Keratinocyte (primary cell): ENCODE measurements around the gene CSTB. TPM values are rescaled to one million over a fixed set of nuclear protein-coding genes. Genes with fewer than 3 reads are reported as not detected.

Source experiments
- DNase-seq: peaks from one replicate; pipeline ENCODE4 v3.0.0-alpha.2; 2011; ENCODE audit warnings: low read depth, missing footprints, low spot score
- FAIRE-seq: peaks from 2 replicates; lab custom pipeline; 2011; peaks lifted over from hg19 to GRCh38; lab: Jason Lieb, UNC
- H2AFZ ChIP-seq: 2 replicates; pipeline ENCODE4 v1.6.0; 2012; ENCODE audit warnings: low read length, control low read depth, inconsistent platforms; ENCODE audit not compliant: control insufficient read depth
- H3K27ac ChIP-seq: 2 replicates; pipeline ENCODE4 v1.5.1; 2011; ENCODE audit warnings: low read length; ENCODE audit not compliant: control insufficient read depth, insufficient read depth
- H3K27me3 ChIP-seq: 3 replicates; pipeline ENCODE4 v1.6.0; 2011; ENCODE audit warnings: low read length; ENCODE audit not compliant: control insufficient read depth, insufficient read depth; ENCODE audit errors: extremely low read depth
- H3K36me3 ChIP-seq, 2 experiments: 2 replicates in 1 of 2; 3 replicates in 1 of 2; pipeline ENCODE4 v1.5.1; 2011; ENCODE audit warnings: low read length in 2 of 2, mild to moderate bottlenecking in 1 of 2; ENCODE audit not compliant: control insufficient read depth in 2 of 2, insufficient read depth in 2 of 2; ENCODE audit errors: extremely low read depth in 1 of 2
- H3K4me1 ChIP-seq: 3 replicates; pipeline ENCODE4 v1.5.1; 2011; ENCODE audit warnings: low read length; ENCODE audit not compliant: control insufficient read depth, insufficient read depth; ENCODE audit errors: extremely low read depth
- H3K4me2 ChIP-seq: 3 replicates; pipeline ENCODE4 v1.6.0; 2011; ENCODE audit warnings: low read depth, low read length; ENCODE audit not compliant: control insufficient read depth, insufficient read depth; ENCODE audit errors: extremely low read depth
- H3K4me3 ChIP-seq, 3 experiments: fragments of 200-600 bp in 1 of 3; sonication (generic) in 1 of 3; 2 replicates in 2 of 3; 3 replicates in 1 of 3; pipeline ENCODE4 v1.5.1; 2011 to 2016; ENCODE audit warnings: low read length in 3 of 3, mild to moderate bottlenecking in 3 of 3, control low read depth in 2 of 3, inconsistent platforms in 1 of 3, low read depth in 1 of 3, mixed read lengths in 1 of 3, mixed run types in 1 of 3, moderate library complexity in 1 of 3; ENCODE audit not compliant: control insufficient read depth in 2 of 3, insufficient read depth in 2 of 3; ENCODE audit errors: extremely low read depth in 1 of 3
- H3K79me2 ChIP-seq: 2 replicates; pipeline ENCODE4 v1.6.0; 2012; ENCODE audit warnings: low read length; ENCODE audit not compliant: control insufficient read depth, insufficient read depth
- H3K9ac ChIP-seq: 3 replicates; pipeline ENCODE4 v1.6.0; 2011; ENCODE audit warnings: low read length; ENCODE audit not compliant: control insufficient read depth, insufficient read depth; ENCODE audit errors: extremely low read depth
- H3K9me1 ChIP-seq: 3 replicates; pipeline ENCODE4 v1.6.0; 2011; ENCODE audit warnings: low read length; ENCODE audit not compliant: control insufficient read depth, insufficient read depth; ENCODE audit errors: extremely low read depth
- H3K9me3 ChIP-seq: 2 replicates; pipeline ENCODE4 v1.5.1; 2012; ENCODE audit warnings: low read depth, low read length; ENCODE audit not compliant: control insufficient read depth
- H4K20me1 ChIP-seq: 3 replicates; pipeline ENCODE4 v1.6.0; 2011; ENCODE audit warnings: low read length; ENCODE audit not compliant: control insufficient read depth, insufficient read depth; ENCODE audit errors: extremely low read depth
- CTCF ChIP-seq, 3 experiments: IDR thresholded peaks in 1 of 3; conservative IDR thresholded peaks in 1 of 3; optimal IDR thresholded peaks in 1 of 3; 2 replicates in 2 of 3; 3 replicates in 1 of 3; pipeline versions ENCODE3 to v1.5.1; 2011; ENCODE audit warnings: low read length in 3 of 3, mild to moderate bottlenecking in 3 of 3, moderate library complexity in 2 of 3, control low read depth in 1 of 3, inconsistent platforms in 1 of 3; ENCODE audit not compliant: insufficient read depth in 2 of 3; ENCODE audit errors: extremely low read depth in 1 of 3
- EZH2 ChIP-seq: IDR thresholded peaks from one replicate; pipeline ENCODE4 v1.6.1; 2012; ENCODE audit warnings: inconsistent platforms, mild to moderate bottlenecking, low read length, moderate library complexity
- dilution Hi-C: fragments of 300-500 bp; cut with MboI; formaldehyde crosslinking; loops from one replicate; pipeline ENCODE4 v1.7.0; 2020; ENCODE audit warnings: low sequenced_read_pairs; ENCODE audit not compliant: extremely low pct_ligation_motif_present
- polyA plus RNA-seq, 5 experiments: library from polyadenylated mRNA; depleted of rRNA in 3 of 5; stranded (reverse) in 3 of 5; stranded (forward) in 1 of 5; unstranded in 1 of 5; fragments of >200 nt; gene quantifications; 1 replicate in 1 of 5; 2 replicates in 3 of 5; 3 replicates in 1 of 5; pipeline versions ENCODE4 v1.2.1 to v1.2.3, GENCODE V29; 2011 to 2012; ENCODE audit warnings: missing spikeins in 2 of 5, low read depth in 1 of 5, low replicate concordance in 1 of 5

The CSTB gene
- polyA plus RNA-seq, 1 donor (not counting 4 experiments of a cell fraction or from before 2014, with no cell fraction given), result 126 TPM

DNA sequence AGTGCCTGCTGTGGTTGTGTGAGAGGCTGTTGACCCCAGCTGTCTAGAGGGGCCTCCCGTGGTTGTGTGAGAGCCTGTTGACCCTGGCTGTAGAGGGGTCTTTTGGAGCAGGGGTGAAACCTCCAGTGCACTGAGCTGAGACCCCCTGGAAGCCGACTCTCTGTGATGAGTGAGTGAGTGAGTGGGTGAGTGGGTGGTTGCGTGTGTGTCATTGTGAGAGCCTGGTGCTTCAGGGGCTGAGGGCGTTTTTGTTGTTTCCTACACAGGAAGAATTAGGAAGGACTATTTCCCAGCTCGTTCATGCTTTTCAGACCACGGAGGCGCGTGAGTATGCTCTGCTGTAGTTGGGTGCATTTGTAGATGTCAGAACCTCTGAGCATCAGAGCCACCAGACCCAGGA, 16.3 kb upstream of the CSTB start:
- FAIRE-seq, result no peak
- TF ChIP-seq CTCF (optimal IDR thresholded peaks at IDR 0.05 in 1 of 3, IDR thresholded peaks at IDR 0.05 in 1 of 3, conservative IDR thresholded peaks at IDR 0.05 in 1 of 3; ENCODE audit: extremely low read depth in 1 of 3, insufficient read depth in 2 of 3, low read length in 3 of 3) (no peak), EZH2 (no peak)

DNA sequence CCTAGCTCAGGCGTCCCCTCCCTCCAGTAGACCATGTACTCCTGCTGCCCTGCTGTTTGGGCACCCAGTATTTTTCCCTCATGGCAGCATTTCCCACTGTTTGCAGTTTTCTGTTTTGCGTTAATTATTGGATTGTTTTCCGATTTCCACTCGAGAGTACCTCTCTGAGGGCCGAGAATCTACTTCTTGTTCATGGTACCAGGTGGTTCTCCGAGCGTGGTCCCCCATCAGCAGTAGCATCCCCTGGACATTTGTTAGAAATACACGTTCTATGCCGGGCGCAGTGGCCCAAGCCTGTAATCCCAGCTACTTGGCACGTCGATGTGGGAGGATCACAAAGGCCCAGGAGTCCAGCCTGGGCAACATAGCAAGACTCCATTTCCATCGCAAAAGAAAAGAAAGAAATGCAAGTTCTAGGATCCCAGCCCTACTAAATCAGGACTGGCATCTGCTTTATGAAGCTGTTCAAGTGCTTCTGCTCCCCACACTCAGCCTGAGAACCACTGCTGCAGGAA, 14.0 kb upstream of the CSTB start:
- H4K20me1 ChIP-seq, result peaks cover 5% of the 10 kb centered on the region
- H3K27me3 ChIP-seq, result no peaks in the 10 kb centered on the region
- peaks cover 56% of the 10 kb centered on the region for H3K79me2 ChIP-seq
- no peaks in the 10 kb centered on the region for H3K9me1 ChIP-seq
- peak overlapping the region; percentile 95 for H3K4me2 ChIP-seq
- no peak overlapping the region for H2AFZ ChIP-seq
- DNase-seq (no peak), FAIRE-seq (no peak)
- H3K4me1 ChIP-seq, result peaks cover 10% of the 10 kb centered on the region
- H3K9me3 ChIP-seq, result no peaks in the 10 kb centered on the region
- peaks cover 31 to 35% of the 10 kb centered on the region in 2 experiments for H3K36me3 ChIP-seq
- H3K9ac ChIP-seq, result peak overlapping the region; percentile 91
- TF ChIP-seq CTCF (optimal IDR thresholded peaks at IDR 0.05 in 1 of 3, IDR thresholded peaks at IDR 0.05 in 1 of 3, conservative IDR thresholded peaks at IDR 0.05 in 1 of 3; ENCODE audit: extremely low read depth in 1 of 3, insufficient read depth in 2 of 3, low read length in 3 of 3), result no peak
- TF ChIP-seq EZH2, result no peak
- dilution Hi-C loops, result no loop called here
- H3K27ac ChIP-seq, result peak overlapping the region; percentile 67
- H3K4me3 ChIP-seq, result peak overlapping the region; percentile 84 to 95 (median 92)

More for the DNA sequence above, 16.3 kb upstream of the CSTB start:
- Histone ChIP-seq H3K9ac (no peak overlapping the region), H3K4me2 (no peak overlapping the region), H3K27me3 (no peaks in the 10 kb centered on the region), H3K4me1 (peaks cover 10% of the 10 kb centered on the region), H3K79me2 (peaks cover 56% of the 10 kb centered on the region), H3K9me1 (no peaks in the 10 kb centered on the region), H3K36me3 (peaks cover 38 to 53% of the 10 kb centered on the region in 2 experiments), H2AFZ (no peak overlapping the region), H3K4me3 (no peak overlapping the region), H3K9me3 (no peaks in the 10 kb centered on the region), H3K27ac (no peak overlapping the region), H4K20me1 (peaks cover 5% of the 10 kb centered on the region)
- no peak for DNase-seq
- dilution Hi-C loops, result no loop called here
